Central memory CD8-positive, alpha-beta T cell (primary cell): ENCODE results near the gene SOWAHA.

Experiments
- ATAC-seq: fragments of 150-1000 bp; cut with Tn5 transposase; replicated peaks from 2 replicates; pipeline ENCODE4 v1.10.0; 2022; ENCODE audit warnings: mild to moderate bottlenecking, moderate FRiP score, moderate number of reproducible peaks; ENCODE audit not compliant: poor library complexity, severe bottlenecking; ENCODE audit errors: extremely low read depth
- DNase-seq, 2 donors: peaks; one replicate each; pipeline ENCODE4 v3.0.0; 2021; ENCODE audit warnings: low spot score in 2 of 2
- H3K27ac Mint-ChIP-seq: one replicate; pipeline ENCODE4 v1.8.0; 2022; ENCODE audit warnings: low read depth, mild to moderate bottlenecking, moderate library complexity, mixed read lengths
- H3K27me3 Mint-ChIP-seq: one replicate; pipeline ENCODE4 v1.8.0; 2022; ENCODE audit warnings: mixed read lengths
- H3K36me3 Mint-ChIP-seq: one replicate; pipeline ENCODE4 v1.8.0; 2022; ENCODE audit warnings: mild to moderate bottlenecking, moderate library complexity, mixed read lengths; ENCODE audit not compliant: insufficient read depth
- H3K4me1 Mint-ChIP-seq: one replicate; pipeline ENCODE4 v1.8.0; 2022; ENCODE audit warnings: mixed read lengths
- H3K4me3 Mint-ChIP-seq: one replicate; pipeline ENCODE4 v1.8.0; 2022; ENCODE audit warnings: mild to moderate bottlenecking, moderate library complexity, mixed read lengths
- H3K9me3 Mint-ChIP-seq: one replicate; pipeline ENCODE4 v1.8.0; 2022; ENCODE audit warnings: mixed read lengths

The SOWAHA gene

DNA sequence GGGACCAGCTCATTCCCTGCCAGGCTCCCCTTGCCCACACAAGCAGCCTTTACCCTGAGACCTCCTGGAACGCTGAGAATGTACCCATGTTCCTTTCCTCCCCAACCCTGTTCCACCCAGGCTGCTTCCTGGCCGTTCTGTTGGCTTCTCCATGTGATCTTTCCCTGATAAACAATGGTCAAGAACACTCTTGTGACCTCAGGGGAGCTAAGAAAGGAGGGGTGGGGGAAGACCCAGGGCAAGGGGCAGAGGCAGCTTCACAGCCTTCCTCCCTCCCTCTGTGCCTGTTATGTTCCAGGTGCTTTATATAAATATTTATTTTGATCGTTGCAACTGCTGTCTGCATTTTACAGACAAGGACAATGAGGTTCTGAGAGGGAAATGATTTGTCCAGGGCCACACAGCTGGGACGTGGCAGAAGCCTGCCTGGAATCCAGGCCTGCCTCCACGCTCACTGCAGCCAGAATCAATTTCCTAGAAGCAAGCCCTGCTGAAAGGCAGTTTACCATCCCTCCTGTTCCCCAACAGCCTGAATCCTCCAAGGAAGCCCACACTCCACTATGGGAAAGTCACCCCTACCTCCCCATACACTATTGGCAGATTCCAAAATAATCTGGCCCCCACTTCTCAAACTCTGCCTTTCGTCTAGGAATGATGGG, 13.5 kb downstream of the SOWAHA start:
- no peak for DNase-seq
- Mint-ChIP-seq H3K36me3 (peaks cover 3% of the 10 kb centered on the region), H3K27me3 (peaks cover 50% of the 10 kb centered on the region), H3K27ac (no peak overlapping the region), H3K4me1 (peaks cover 17% of the 10 kb centered on the region), H3K9me3 (no peaks in the 10 kb centered on the region), H3K4me3 (no peak overlapping the region)
- no peak for ATAC-seq

DNA sequence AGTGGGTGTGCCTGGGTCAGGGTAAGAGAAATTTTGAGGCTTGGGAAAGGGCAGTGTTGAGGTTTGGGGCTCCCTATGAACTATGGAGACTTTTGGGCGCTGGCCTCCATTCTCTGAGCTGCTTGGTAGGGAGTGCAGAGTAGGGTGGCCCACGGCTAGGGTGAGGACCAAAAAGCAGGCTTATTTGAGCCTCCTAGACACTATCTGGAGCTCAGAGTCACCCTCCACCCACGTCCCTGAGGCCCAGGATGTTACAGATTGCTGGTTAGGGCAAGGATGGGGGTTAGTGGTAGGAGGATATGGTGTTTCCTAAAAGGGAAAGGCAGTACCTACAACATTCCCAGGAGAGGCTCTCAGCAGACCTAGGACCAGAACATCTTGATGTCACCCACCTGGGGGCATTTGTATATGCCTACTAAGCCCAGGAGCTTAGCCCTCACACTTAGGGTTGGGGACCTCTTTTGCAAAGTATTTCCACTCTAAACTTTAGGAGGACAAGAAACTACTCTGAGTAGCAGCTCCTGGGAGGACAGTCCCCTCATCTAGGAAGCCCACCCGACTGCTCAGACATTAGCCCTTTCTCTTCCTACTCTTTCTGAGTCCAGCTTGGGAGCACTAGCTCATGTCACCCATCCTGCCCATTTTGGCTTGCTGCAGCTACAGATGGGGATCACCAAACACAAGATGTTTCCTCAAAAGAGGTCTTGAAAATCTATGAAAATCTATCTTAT, 15.0 kb downstream of the SOWAHA start:
- Mint-ChIP-seq H3K4me3 (no peak overlapping the region), H3K27me3 (peaks cover 52% of the 10 kb centered on the region), H3K9me3 (no peaks in the 10 kb centered on the region), H3K36me3 (peaks cover 5% of the 10 kb centered on the region), H3K4me1 (peaks cover 17% of the 10 kb centered on the region), H3K27ac (no peak overlapping the region)
- ATAC-seq (no peak), DNase-seq (no peak)

DNA sequence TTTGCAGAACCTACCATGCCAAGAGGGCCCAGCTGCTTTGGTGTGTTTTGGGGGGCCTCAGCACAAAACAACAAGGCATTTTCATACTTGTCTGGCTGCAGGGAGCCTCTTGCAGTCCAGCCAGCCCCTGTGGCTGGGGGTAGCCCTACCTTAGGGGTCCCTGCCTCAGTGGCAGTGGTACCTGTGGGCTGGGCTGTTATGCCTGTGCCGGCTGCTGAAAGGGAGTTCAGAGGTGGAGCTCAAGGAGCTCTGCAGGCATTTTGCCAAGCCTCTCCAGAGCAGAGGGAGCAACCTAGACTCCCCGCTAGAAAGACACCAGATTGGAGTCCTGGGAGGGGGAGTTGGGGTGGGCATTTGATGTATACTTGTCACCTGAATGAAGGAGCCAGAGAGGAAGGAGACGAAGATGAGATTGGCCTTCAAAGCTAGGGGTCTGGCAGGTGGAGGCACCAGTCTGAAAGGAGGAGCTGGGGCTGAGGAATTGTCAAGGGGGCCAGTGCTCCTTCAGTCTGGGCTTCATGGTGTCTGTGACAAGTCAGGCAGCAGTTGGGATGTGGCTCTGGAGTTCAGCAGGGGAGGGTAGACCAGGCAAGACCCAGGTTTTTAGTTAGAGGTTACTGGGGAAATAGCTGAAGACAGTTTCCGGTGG, 15.9 kb downstream of the SOWAHA start:
- peak overlapping the region; percentile 1 for H3K27ac Mint-ChIP-seq
- peaks cover 5% of the 10 kb centered on the region for H3K36me3 Mint-ChIP-seq
- H3K9me3 Mint-ChIP-seq, result no peaks in the 10 kb centered on the region
- H3K4me1 Mint-ChIP-seq, result peaks cover 17% of the 10 kb centered on the region
- H3K27me3 Mint-ChIP-seq, result peaks cover 45% of the 10 kb centered on the region
- peak overlapping the region; percentile 83 for H3K4me3 Mint-ChIP-seq
- no peak for DNase-seq
- ATAC-seq, result no peak

DNA sequence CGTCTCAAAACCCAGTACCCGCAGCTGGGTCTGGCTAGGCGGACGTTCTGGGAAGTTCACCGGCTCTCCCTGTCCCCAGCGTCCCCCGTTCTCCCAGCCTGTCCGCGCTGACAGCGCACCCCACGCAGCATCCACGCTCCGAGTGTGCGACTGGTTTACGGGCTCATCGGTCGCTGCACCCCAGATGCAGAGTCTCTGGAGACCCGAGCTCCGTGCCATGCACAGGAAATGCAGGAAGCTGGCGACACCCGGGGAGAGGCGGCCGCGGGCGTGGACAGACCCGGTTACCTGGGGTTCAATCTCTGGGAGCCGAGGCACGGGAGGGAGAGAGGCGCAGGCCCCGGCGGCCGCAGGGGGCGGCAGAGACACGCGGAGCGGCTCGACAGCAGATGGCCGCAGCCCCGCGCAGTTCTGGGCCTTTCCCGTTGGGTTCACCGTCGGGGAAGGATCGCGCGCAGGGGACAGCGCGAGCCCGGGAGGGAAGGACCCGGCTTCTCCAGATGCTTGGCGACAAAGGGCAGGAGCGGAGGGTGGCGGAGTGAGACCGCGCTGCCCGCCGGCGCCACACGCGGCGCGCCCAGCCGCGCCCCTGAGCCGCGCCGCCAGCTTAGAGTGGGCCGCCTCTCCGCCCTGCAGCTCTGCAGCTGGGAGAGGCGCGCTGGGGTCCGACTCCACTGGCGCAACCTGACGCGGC, 16.8 kb downstream of the SOWAHA start:
- Mint-ChIP-seq H3K27ac (peak overlapping the region; percentile 74), H3K4me3 (peak overlapping the region; percentile 83), H3K9me3 (no peaks in the 10 kb centered on the region), H3K36me3 (peaks cover 5% of the 10 kb centered on the region), H3K4me1 (peaks cover 17% of the 10 kb centered on the region), H3K27me3 (peaks cover 36% of the 10 kb centered on the region)
- peak; percentile 93 for ATAC-seq
- peak; percentile 51 to 62 for DNase-seq

DNA sequence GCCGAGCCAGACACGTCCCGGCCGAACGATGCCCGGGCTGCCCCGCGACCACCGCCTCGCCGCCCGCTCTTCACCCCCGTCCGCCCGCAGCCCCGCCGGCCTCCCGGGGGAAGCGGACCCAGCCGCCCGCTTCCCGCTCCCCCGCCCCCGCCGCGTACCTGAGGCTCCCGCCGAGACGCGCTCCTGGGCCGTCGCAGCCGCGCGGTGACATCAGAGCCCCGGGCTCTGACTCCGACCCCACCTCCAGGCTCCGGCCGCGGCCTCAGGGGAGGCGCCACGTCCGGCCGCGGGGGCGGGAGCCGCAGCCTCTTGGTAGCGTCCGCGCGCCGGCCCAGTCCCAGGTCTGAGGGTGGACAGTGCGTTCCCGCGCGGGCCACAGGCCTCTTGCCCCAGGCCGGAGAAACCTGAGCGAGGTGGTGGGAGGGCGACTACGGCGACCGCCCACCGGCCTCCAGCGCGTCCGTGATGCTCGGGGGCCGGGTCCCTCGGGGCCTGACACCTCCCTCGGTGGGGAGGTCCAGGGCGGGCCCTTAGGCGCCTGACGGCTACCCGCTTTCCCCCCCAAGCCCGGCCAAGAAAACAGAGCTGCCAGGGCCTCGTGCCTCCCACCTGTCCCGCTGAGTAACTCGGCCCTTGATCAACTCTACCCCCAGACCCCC, 17.5 kb downstream of the SOWAHA start, which contains the start of gene SHROOM1:
SHROOM1 (minus strand) TSS at position 212 of the 659 bp plus-strand sequence. CDS start 4,507 bp downstream, outside the sequence.
- Mint-ChIP-seq H3K9me3 (no peaks in the 10 kb centered on the region), H3K4me3 (peak within 1 kb of the TSS; percentile 83), H3K27ac (peak within 1 kb of the TSS; percentile 80), H3K36me3 (peaks cover 5% of the 10 kb centered on the region), H3K4me1 (peaks cover 17% of the 10 kb centered on the region), H3K27me3 (peaks cover 33% of the 10 kb centered on the region)
- ATAC-seq (peak; percentile 17), DNase-seq (no peak)

DNA sequence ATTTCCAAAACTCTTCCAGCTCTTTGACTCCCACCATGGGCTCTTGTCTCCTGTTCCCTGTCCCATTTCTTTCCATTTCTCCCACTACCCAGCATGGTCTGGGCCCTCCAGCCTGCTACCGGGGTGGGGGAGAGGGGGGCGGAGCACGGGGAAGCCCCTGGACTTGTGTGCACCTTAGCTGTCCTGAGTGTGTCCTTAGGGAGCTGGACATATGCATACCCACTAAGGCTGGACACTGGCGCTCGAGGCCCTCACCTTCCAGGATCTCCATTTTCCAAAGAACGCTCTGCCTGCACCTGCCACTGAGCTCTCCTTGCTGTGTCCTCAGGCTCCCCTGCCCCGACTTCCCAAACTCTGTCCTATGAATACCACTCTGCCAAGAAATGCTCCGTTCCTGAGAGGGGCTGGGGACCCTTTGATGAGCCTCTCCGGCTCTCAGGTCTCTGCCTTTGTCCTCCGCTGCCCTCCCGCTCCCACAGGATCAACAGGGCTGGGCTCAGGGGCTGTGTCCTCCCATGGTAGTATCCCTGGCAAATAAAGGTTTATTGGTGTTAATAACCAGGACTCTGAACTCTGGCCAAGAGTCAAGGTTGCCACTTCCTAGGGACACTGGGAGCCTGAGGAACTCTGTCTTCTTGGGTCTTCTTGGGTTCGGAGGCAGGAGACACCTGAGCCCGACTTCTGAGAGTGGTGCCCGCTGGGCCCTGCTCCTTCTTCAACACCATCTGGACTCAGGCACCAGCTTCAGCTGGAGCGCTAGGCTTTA, 18.2 kb downstream of the SOWAHA start:
- Mint-ChIP-seq H3K4me3 (peak overlapping the region; percentile 83), H3K9me3 (no peaks in the 10 kb centered on the region), H3K27ac (peak overlapping the region; percentile 80), H3K27me3 (peaks cover 30% of the 10 kb centered on the region), H3K36me3 (peaks cover 5% of the 10 kb centered on the region), H3K4me1 (peaks cover 17% of the 10 kb centered on the region)
- ATAC-seq (no peak), DNase-seq (no peak)

DNA sequence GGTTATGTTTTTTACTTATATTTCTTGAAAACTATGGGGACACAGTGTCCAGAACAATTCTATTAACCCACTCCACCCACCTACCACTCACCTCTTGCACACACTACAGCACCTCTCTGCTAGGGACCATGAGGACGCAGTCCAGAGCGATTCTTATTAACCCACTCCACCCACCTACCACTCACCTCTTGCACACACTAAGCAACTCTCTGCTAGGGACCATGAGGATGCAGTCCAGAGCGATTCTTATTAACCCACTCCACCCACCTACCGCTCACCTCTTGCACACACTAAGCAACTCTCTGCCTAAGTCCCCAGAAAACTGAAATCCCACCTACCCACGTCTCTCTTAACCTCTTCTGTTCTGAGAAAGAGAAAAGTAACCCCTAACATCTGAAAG, 19.5 kb downstream of the SOWAHA start:
- DNase-seq (no peak), ATAC-seq (no peak)
- Mint-ChIP-seq H3K27me3 (peaks cover 16% of the 10 kb centered on the region), H3K4me3 (peak overlapping the region; percentile 23), H3K9me3 (no peaks in the 10 kb centered on the region), H3K27ac (no peak overlapping the region), H3K36me3 (peaks cover 5% of the 10 kb centered on the region), H3K4me1 (peaks cover 17% of the 10 kb centered on the region)

DNA sequence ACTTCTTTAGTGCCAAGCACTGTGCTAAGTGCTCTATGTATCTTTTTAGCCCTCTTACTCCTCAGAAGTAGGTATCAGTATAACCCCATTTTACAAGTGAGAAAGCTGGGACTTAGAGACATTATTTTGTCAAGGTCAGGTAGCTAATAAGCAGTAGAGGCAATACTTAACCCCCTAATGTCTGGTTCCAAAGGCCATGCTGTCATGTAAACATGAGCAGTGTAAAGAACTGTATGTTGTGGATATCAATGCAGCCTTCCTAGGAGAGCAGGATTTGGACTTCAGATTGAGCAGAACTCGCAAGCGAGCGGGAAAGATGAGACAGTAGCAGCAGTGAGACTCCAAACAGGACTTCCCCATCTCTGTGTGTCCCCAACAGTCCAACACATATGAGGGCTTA, 21.0 kb downstream of the SOWAHA start:
- H3K4me1 Mint-ChIP-seq, result peaks cover 17% of the 10 kb centered on the region
- peaks cover 5% of the 10 kb centered on the region for H3K36me3 Mint-ChIP-seq
- H3K9me3 Mint-ChIP-seq, result no peaks in the 10 kb centered on the region
- no peak overlapping the region for H3K4me3 Mint-ChIP-seq
- peaks cover 10% of the 10 kb centered on the region for H3K27me3 Mint-ChIP-seq
- H3K27ac Mint-ChIP-seq, result no peak overlapping the region
- no peak for ATAC-seq
- no peak for DNase-seq

DNA sequence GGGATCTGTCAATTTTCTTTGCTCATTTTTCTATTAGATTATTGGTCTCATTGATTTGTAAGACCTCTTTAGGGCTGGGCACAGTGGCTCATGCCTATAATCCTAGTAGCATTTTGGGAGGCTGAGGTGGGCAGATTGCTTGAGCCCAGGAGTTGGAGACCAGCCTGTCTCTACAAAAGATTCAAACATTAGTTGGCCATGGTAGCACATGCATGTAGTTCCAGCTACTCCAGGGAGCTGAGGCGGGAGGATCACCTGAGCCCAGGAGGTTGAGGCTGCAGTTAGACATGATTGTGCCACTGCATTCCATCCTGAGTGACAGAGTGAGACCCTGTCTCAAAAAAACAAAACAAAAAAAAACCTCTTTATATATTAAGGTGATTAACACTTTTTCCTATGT, 23.8 kb downstream of the SOWAHA start:
- ATAC-seq (no peak), DNase-seq (no peak)
- no peak overlapping the region for H3K27ac Mint-ChIP-seq
- H3K36me3 Mint-ChIP-seq, result peaks cover 2% of the 10 kb centered on the region
- H3K4me3 Mint-ChIP-seq, result no peak overlapping the region
- no peaks in the 10 kb centered on the region for H3K4me1 Mint-ChIP-seq
- H3K27me3 Mint-ChIP-seq, result no peaks in the 10 kb centered on the region
- no peaks in the 10 kb centered on the region for H3K9me3 Mint-ChIP-seq

DNA sequence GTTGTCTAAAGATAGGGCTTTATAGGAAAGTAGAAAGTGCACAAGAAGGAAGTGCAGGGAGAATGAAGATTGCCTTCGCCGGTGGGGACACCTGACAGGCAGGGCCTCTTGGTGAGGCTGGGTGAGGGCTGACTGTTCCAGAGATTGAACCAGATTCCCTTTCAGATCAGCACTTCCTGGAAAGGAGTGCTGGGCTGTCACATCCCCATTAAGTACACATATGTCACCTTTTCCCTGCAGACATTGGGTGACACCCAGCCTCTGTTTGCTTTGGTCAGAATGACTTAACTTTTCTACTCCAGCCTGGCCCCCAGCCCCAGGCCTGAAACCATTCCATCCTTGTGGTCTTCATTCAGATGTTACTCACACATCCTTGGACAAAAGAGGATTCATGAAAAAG, 24.8 kb downstream of the SOWAHA start:
- H3K4me1 Mint-ChIP-seq, result no peaks in the 10 kb centered on the region
- H3K36me3 Mint-ChIP-seq, result peaks cover 2% of the 10 kb centered on the region
- no peak overlapping the region for H3K4me3 Mint-ChIP-seq
- no peak overlapping the region for H3K27ac Mint-ChIP-seq
- ATAC-seq, result no peak
- DNase-seq, result no peak
- H3K27me3 Mint-ChIP-seq, result no peaks in the 10 kb centered on the region
- H3K9me3 Mint-ChIP-seq, result no peaks in the 10 kb centered on the region

DNA sequence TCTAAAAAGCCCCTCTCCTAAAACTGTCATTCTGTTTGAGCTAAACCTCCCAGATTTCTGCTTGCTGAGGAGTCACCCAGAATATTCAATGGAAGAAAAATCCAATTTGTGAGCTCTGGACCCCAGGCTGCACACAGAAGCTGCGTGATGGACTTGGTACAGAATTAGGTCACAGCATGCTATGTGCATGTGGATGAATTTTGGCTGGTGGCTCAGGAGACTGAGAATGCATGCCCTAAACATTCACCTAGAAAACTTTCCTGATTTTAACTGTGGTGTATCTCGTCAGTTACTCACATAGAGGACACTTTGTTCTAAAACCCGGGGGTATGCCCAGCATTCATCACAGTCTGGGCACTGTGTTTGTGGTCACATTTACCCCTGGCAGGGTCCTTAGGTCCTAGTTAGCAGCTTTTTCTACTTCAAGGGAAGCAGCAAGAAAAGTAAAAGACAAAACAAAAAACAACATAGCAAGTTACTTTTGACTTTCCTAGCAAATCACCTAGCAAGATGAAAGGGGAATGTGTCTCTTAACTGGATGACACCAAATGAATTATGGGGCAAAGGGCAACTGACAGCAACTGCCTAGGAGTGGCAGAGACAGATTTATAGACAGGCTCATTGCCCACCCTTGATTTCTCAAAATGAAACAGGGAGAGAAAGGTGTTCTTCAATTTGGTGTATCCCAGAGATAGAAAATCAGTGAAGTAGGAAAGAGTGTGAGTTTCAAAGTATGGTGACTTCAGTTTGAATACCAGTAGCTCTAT, 25.6 kb downstream of the SOWAHA start:
- Mint-ChIP-seq H3K36me3 (peaks cover 2% of the 10 kb centered on the region), H3K27me3 (no peaks in the 10 kb centered on the region), H3K27ac (no peak overlapping the region), H3K9me3 (no peaks in the 10 kb centered on the region), H3K4me1 (no peaks in the 10 kb centered on the region), H3K4me3 (no peak overlapping the region)
- no peak for ATAC-seq
- DNase-seq, result no peak
